CD14-positive monocyte (primary cell): ENCODE data around the gene FIBCD1. TPM values are rescaled to one million over a fixed set of nuclear protein-coding genes. Genes with fewer than 3 reads are reported as not detected.

Experiments
- DNase-seq, 3 donors: peaks; one replicate each; pipeline ENCODE4 v3.0.0-alpha.2; 2011 to 2022
- H2AFZ ChIP-seq: 2 replicates; pipeline ENCODE4 v1.6.0; 2012; ENCODE audit warnings: mild to moderate bottlenecking, low read depth, low read length, inconsistent platforms; ENCODE audit not compliant: insufficient read depth, poor library complexity, severe bottlenecking
- H3K27ac ChIP-seq, 2 donors: 1 replicate in 1 of 2; 2 replicates in 1 of 2; pipeline ENCODE4 v1.5.1; 2012 to 2013; ENCODE audit warnings: low read length in 2 of 2, control low read depth in 1 of 2, inconsistent platforms in 1 of 2, low read depth in 1 of 2, mild to moderate bottlenecking in 1 of 2
- H3K27me3 ChIP-seq, 2 donors: one replicate each; pipeline versions ENCODE4 v1.6.0 to v1.6.1; 2011 to 2013; ENCODE audit warnings: low read length in 2 of 2; ENCODE audit not compliant: control insufficient read depth in 2 of 2, insufficient read depth in 2 of 2
- H3K36me3 ChIP-seq, 2 donors: replicated peaks in 1 of 2; 1 replicate in 1 of 2; 2 replicates in 1 of 2; pipeline versions ENCODE4 v1.5.1 to v1.6.1; 2012 to 2013; ENCODE audit warnings: low read length in 2 of 2, control low read depth in 1 of 2, inconsistent platforms in 1 of 2, mild to moderate bottlenecking in 1 of 2; ENCODE audit not compliant: insufficient read depth in 2 of 2, control insufficient read depth in 1 of 2
- H3K4me1 ChIP-seq, 2 donors: 1 replicate in 1 of 2; 2 replicates in 1 of 2; pipeline versions ENCODE4 v1.5.1 to v1.6.1; 2012 to 2013; ENCODE audit warnings: low read length in 2 of 2, control low read depth in 1 of 2, inconsistent platforms in 1 of 2, mild to moderate bottlenecking in 1 of 2, moderate library complexity in 1 of 2; ENCODE audit not compliant: insufficient read depth in 2 of 2, control insufficient read depth in 1 of 2
- H3K4me2 ChIP-seq: replicated peaks from 2 replicates; pipeline ENCODE3; 2012; ENCODE audit warnings: low read length, moderate library complexity, mild to moderate bottlenecking; ENCODE audit not compliant: poor library complexity, severe bottlenecking; ENCODE audit errors: extremely low read depth
- H3K4me3 ChIP-seq, 3 experiments: fragments of 200-600 bp in 1 of 3; sonication (generic) in 1 of 3; replicated peaks in 1 of 3; 1 replicate in 2 of 3; 2 replicates in 1 of 3; pipeline ENCODE4 v1.5.1; 2011 to 2013; ENCODE audit warnings: low read length in 3 of 3, mild to moderate bottlenecking in 3 of 3, control low read depth in 2 of 3, low read depth in 2 of 3, inconsistent platforms in 1 of 3, moderate library complexity in 1 of 3
- H3K79me2 ChIP-seq: 2 replicates; pipeline ENCODE4 v1.6.0; 2012; ENCODE audit warnings: mild to moderate bottlenecking, control low read depth, inconsistent platforms, low read length, moderate library complexity; ENCODE audit not compliant: insufficient read depth
- H3K9ac ChIP-seq: 2 replicates; pipeline ENCODE4 v1.6.0; 2017; ENCODE audit warnings: low read length, mild to moderate bottlenecking; ENCODE audit not compliant: insufficient read depth, poor library complexity, severe bottlenecking
- H3K9me3 ChIP-seq, 2 donors: replicated peaks in 1 of 2; 1 replicate in 1 of 2; 2 replicates in 1 of 2; pipeline versions ENCODE4 v1.5.1 to v1.6.1; 2012 to 2013; ENCODE audit warnings: low read length in 2 of 2, control low read depth in 1 of 2; ENCODE audit not compliant: control insufficient read depth in 1 of 2, insufficient read depth in 1 of 2
- H4K20me1 ChIP-seq: 2 replicates; pipeline ENCODE4 v1.6.0; 2012; ENCODE audit warnings: mild to moderate bottlenecking, low read length, control low read depth, moderate library complexity; ENCODE audit not compliant: insufficient read depth
- H3K27ac Mint-ChIP-seq, 7 donors: one replicate each; pipeline ENCODE4 v1.8.0; 2020; ENCODE audit warnings: mild to moderate bottlenecking in 7 of 7, mixed read lengths in 7 of 7, moderate library complexity in 6 of 7, inconsistent platforms in 2 of 7
- H3K27me3 Mint-ChIP-seq, 3 donors: one replicate each; pipeline ENCODE4 v1.8.0; 2021 to 2022; ENCODE audit warnings: low read depth in 3 of 3, mild to moderate bottlenecking in 3 of 3, mixed read lengths in 3 of 3, moderate library complexity in 3 of 3, inconsistent platforms in 1 of 3
- H3K36me3 Mint-ChIP-seq, 2 donors: one replicate each; pipeline ENCODE4 v1.8.0; 2020; ENCODE audit warnings: mixed read lengths in 2 of 2, inconsistent platforms in 1 of 2, mild to moderate bottlenecking in 1 of 2
- H3K4me1 Mint-ChIP-seq: one replicate; pipeline ENCODE4 v1.8.0; 2020; ENCODE audit warnings: mild to moderate bottlenecking, mixed read lengths
- H3K4me3 Mint-ChIP-seq, 2 donors: one replicate each; pipeline ENCODE4 v1.8.0; 2020; ENCODE audit warnings: mild to moderate bottlenecking in 2 of 2, mixed read lengths in 2 of 2, moderate library complexity in 1 of 2
- H3K9me3 Mint-ChIP-seq, 7 donors: one replicate each; pipeline ENCODE4 v1.8.0; 2020 to 2022; ENCODE audit warnings: mixed read lengths in 7 of 7, mild to moderate bottlenecking in 6 of 7, moderate library complexity in 6 of 7, inconsistent platforms in 2 of 7
- WGBS: methylation state at CpG from one replicate; pipeline ENCODE4 v1.1.5; 2013; ENCODE audit warnings: missing lambda C conversion rate; ENCODE audit not compliant: insufficient coverage; 5-methylcytosine and 5-hydroxymethylcytosine counted together
- intact Hi-C, 2 donors: fragments of 100-400 bp; cut with micrococcal nuclease; formaldehyde crosslinking; loops; one replicate each; pipeline versions ENCODE4 v1.15.0 to v1.15.1; 2023
- polyA plus RNA-seq, 3 donors: library from polyadenylated mRNA; depleted of rRNA in 1 of 3; unstranded in 2 of 3; stranded (reverse) in 1 of 3; fragments of 300-500 nt in 2 of 3; fragments of >200 nt in 1 of 3; fragmentation: Illumina TruSeq in 2 of 3; gene quantifications; 1 replicate in 2 of 3; 2 replicates in 1 of 3; pipeline ENCODE4 v1.2.3, GENCODE V29; 2012 to 2021
- TF ChIP-seq, protein P1 (sequence below): fragments of 200-600 bp; IDR thresholded peaks from one replicate; pipeline ENCODE4 v1.8.0; 2022; ENCODE audit warnings: antibody characterized with exemption, mild to moderate bottlenecking

FIBCD1 gene
- polyA plus RNA-seq, 3 donors: not detected

DNA sequence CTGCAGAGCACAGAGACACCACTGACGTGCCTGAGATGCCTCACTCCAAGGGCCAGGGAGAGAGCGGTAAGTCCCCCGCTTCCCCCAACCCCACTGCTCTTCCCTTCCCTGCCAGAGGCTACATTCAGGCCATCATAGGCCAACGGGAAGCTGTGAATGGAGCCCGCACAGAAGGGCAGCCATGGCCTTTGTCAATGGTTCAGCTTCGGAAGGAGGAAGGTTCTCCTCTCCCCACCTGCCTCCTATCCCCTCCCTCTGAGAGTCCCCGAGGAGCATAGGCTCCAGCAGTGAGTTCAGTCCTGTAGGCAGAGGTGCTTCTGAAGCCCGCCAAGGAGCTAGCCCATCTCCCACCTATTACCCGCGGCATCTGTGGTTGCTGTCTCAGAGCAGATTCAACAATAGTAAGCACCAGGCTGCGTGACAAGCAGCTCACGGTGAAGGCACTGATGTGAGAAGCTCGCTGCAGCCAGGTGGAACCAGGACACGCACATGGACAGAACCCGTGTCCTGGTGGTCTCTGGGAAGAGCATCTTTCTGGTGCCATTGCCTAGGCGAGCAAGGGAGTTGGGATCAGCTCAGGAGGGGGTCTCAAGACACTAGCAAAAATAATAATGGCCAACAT is 58.3 kb downstream of the FIBCD1 start:
- Histone ChIP-seq H4K20me1 (no peaks in the 10 kb centered on the region), H3K27me3 (no peaks in the 10 kb centered on the region), H3K4me1 (no peaks in the 10 kb centered on the region), H3K4me3 (no peak overlapping the region), H3K36me3 (peaks cover 61 to 95% of the 10 kb centered on the region in 2 donors), H3K9ac (no peak overlapping the region), H3K27ac (no peak overlapping the region), H3K79me2 (no peaks in the 10 kb centered on the region), H3K4me2 (no peak overlapping the region), H3K9me3 (no peaks in the 10 kb centered on the region), H2AFZ (no peak overlapping the region)
- Mint-ChIP-seq H3K27me3 (peaks cover 0 to 2% (median 0%) of the 10 kb centered on the region in 3 donors), H3K9me3 (no peaks in the 10 kb centered on the region), H3K4me1 (no peaks in the 10 kb centered on the region), H3K4me3 (no peak overlapping the region), H3K27ac (peak overlapping the region in 1 of 7 donors; percentile 26), H3K36me3 (peaks cover 73 to 90% of the 10 kb centered on the region in 2 donors)
- no peak for DNase-seq
- WGBS: 99% methylated on average over 12 of the region's 16 CpGs
- intact Hi-C loops: no loop called here
- TF ChIP-seq, protein P1, sequence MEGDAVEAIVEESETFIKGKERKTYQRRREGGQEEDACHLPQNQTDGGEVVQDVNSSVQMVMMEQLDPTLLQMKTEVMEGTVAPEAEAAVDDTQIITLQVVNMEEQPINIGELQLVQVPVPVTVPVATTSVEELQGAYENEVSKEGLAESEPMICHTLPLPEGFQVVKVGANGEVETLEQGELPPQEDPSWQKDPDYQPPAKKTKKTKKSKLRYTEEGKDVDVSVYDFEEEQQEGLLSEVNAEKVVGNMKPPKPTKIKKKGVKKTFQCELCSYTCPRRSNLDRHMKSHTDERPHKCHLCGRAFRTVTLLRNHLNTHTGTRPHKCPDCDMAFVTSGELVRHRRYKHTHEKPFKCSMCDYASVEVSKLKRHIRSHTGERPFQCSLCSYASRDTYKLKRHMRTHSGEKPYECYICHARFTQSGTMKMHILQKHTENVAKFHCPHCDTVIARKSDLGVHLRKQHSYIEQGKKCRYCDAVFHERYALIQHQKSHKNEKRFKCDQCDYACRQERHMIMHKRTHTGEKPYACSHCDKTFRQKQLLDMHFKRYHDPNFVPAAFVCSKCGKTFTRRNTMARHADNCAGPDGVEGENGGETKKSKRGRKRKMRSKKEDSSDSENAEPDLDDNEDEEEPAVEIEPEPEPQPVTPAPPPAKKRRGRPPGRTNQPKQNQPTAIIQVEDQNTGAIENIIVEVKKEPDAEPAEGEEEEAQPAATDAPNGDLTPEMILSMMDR: no peak

DNA sequence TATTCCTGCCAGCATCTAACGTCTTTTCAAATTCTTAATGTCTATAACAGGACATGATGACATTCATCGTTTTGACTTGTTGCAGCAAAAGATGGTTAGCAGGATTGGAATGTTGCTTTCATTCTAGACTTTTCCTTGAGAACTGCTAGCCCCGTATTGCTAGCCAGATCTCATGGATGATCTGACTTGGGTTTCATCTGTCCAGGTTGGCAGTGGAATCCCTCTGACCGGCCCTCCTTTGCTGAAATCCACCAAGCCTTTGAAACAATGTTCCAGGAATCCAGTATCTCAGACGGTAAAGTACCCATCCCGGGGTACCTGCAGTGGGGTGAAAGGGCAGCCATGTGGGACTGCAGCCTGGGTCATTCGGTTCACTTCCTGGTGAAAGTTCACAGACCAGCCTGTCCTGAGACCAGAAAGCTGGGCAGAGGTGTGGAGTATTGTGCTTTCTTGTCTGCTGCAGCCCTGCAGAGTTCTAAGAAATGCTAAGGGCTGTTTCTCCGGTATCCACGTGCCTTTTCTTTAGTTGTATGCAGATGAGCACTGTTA is 59.1 kb downstream of the FIBCD1 start:
- no peaks in the 10 kb centered on the region for H3K9me3 ChIP-seq
- peaks cover 0 to under 1% (median 0%) of the 10 kb centered on the region in 3 donors for H3K27me3 Mint-ChIP-seq
- no peak overlapping the region for H3K27ac ChIP-seq
- TF ChIP-seq, protein P1: no peak
- H3K4me2 ChIP-seq: no peak overlapping the region
- no peak overlapping the region for H3K27ac Mint-ChIP-seq
- no peaks in the 10 kb centered on the region for H3K4me1 Mint-ChIP-seq
- no peak overlapping the region for H2AFZ ChIP-seq
- peaks cover 57 to 95% of the 10 kb centered on the region in 2 donors for H3K36me3 ChIP-seq
- H3K9ac ChIP-seq: no peak overlapping the region
- intact Hi-C loops: no loop called here
- H3K9me3 Mint-ChIP-seq: no peaks in the 10 kb centered on the region
- WGBS: 96% methylated on average over 5 of the region's 9 CpGs
- H3K27me3 ChIP-seq: no peaks in the 10 kb centered on the region
- H3K4me3 Mint-ChIP-seq: no peak overlapping the region
- H4K20me1 ChIP-seq: no peaks in the 10 kb centered on the region
- H3K79me2 ChIP-seq: no peaks in the 10 kb centered on the region
- no peak for DNase-seq
- no peaks in the 10 kb centered on the region for H3K4me1 ChIP-seq
- peaks cover 72 to 89% of the 10 kb centered on the region in 2 donors for H3K36me3 Mint-ChIP-seq
- no peak overlapping the region for H3K4me3 ChIP-seq
